ENCODE results near the gene CTNNA2.

Gene CTNNA2

GRCh38 chr2:79972661-79973060, 459.8 kb downstream of the CTNNA2 start:
- no peaks in the 10 kb centered on the region for H3K9me3 ChIP-seq (replicated peaks in 1 of 2; ENCODE audit: control insufficient read depth in 2 of 2, insufficient read depth in 1 of 2, low read depth in 1 of 2, low read length in 2 of 2)
- no peak overlapping the region for H3K9ac ChIP-seq (ENCODE audit: low read depth, low read length, poor library complexity)
- H3K18ac ChIP-seq (ENCODE audit: low read length) = no peak overlapping the region
- no peak for DNase-seq (ENCODE audit: low spot score)
- no peak overlapping the region for H2BK5ac ChIP-seq (ENCODE audit: low read length)
- no peak overlapping the region for H3K4me2 ChIP-seq (ENCODE audit: insufficient read depth, low read length, poor library complexity, severe bottlenecking)
- H3K4ac ChIP-seq (ENCODE audit: low read length) = no peak overlapping the region
- no peak overlapping the region for H2AFZ ChIP-seq (ENCODE audit: low read length)
- H3K4me1 ChIP-seq (ENCODE audit: control insufficient read depth in 2 of 2, insufficient read depth in 1 of 2, low read depth in 1 of 2, low read length in 2 of 2) = no peaks in the 10 kb centered on the region
- H4K8ac ChIP-seq (ENCODE audit: low read depth, low read length) = no peak overlapping the region
- no peak overlapping the region for H3K27ac ChIP-seq (replicated peaks; ENCODE audit: low read length)
- no peak overlapping the region for H3K23ac ChIP-seq (ENCODE audit: low read depth, low read length, poor library complexity)
- H2BK120ac ChIP-seq (ENCODE audit: low read depth, low read length) = no peak overlapping the region
- H2BK15ac ChIP-seq (ENCODE audit: low read length) = no peak overlapping the region
- no peaks in the 10 kb centered on the region for H3K36me3 ChIP-seq (replicated peaks in 1 of 2; ENCODE audit: control insufficient read depth in 2 of 2, insufficient read depth in 2 of 2, low read length in 2 of 2)
- no peaks in the 10 kb centered on the region for H3K27me3 ChIP-seq (ENCODE audit: control insufficient read depth in 3 of 3, insufficient read depth in 3 of 3, low read depth in 1 of 3, low read length in 3 of 3)
- no peak overlapping the region for H2BK12ac ChIP-seq (ENCODE audit: low read length)
- H2AK5ac ChIP-seq (ENCODE audit: low read depth, low read length) = no peak overlapping the region
- WGBS, 2 donors (ENCODE audit: extremely low coverage in 2 of 2, insufficient read length in 2 of 2, insufficient replicate concordance in 1 of 2) = no CpG with 5 or more reads among the region's 4 CpGs
- no peak overlapping the region for H4K91ac ChIP-seq (ENCODE audit: low read depth, low read length, poor library complexity)
- H3K4me3 ChIP-seq (ENCODE audit: low read length in 2 of 2) = no peak overlapping the region
- no peaks in the 10 kb centered on the region for H3K79me1 ChIP-seq (ENCODE audit: low read depth, low read length)
- H3K14ac ChIP-seq (ENCODE audit: low read length) = no peak overlapping the region

GRCh38 chr2:79975791-79976565, 463.1 kb downstream of the CTNNA2 start:
- Histone ChIP-seq H2AK5ac (ENCODE audit: low read depth, low read length) (no peak overlapping the region), H2BK120ac (ENCODE audit: low read depth, low read length) (no peak overlapping the region), H3K27ac (replicated peaks; ENCODE audit: low read length) (no peak overlapping the region), H3K23ac (ENCODE audit: low read depth, low read length, poor library complexity) (no peak overlapping the region), H2BK15ac (ENCODE audit: low read length) (no peak overlapping the region), H2AFZ (ENCODE audit: low read length) (no peak overlapping the region), H4K91ac (ENCODE audit: low read depth, low read length, poor library complexity) (no peak overlapping the region), H2BK12ac (ENCODE audit: low read length) (no peak overlapping the region), H3K4me1 (ENCODE audit: control insufficient read depth in 2 of 2, insufficient read depth in 1 of 2, low read depth in 1 of 2, low read length in 2 of 2) (no peaks in the 10 kb centered on the region), H3K79me1 (ENCODE audit: low read depth, low read length) (no peaks in the 10 kb centered on the region), H3K9me3 (replicated peaks in 1 of 2; ENCODE audit: control insufficient read depth in 2 of 2, insufficient read depth in 1 of 2, low read depth in 1 of 2, low read length in 2 of 2) (no peaks in the 10 kb centered on the region), H4K8ac (ENCODE audit: low read depth, low read length) (no peak overlapping the region), H3K27me3 (ENCODE audit: control insufficient read depth in 3 of 3, insufficient read depth in 3 of 3, low read depth in 1 of 3, low read length in 3 of 3) (no peaks in the 10 kb centered on the region), H3K14ac (ENCODE audit: low read length) (no peak overlapping the region), H3K4ac (ENCODE audit: low read length) (no peak overlapping the region), H3K9ac (ENCODE audit: low read depth, low read length, poor library complexity) (no peak overlapping the region), H3K18ac (ENCODE audit: low read length) (no peak overlapping the region), H3K4me2 (ENCODE audit: insufficient read depth, low read length, poor library complexity, severe bottlenecking) (no peak overlapping the region), H3K4me3 (ENCODE audit: low read length in 2 of 2) (no peak overlapping the region), H2BK5ac (ENCODE audit: low read length) (no peak overlapping the region), H3K36me3 (replicated peaks in 1 of 2; ENCODE audit: control insufficient read depth in 2 of 2, insufficient read depth in 2 of 2, low read length in 2 of 2) (no peaks in the 10 kb centered on the region)
- no CpG with 5 or more reads among the region's 6 CpGs for WGBS, 2 donors (ENCODE audit: extremely low coverage in 2 of 2, insufficient read length in 2 of 2, insufficient replicate concordance in 1 of 2)
- no peak for DNase-seq (ENCODE audit: low spot score)

- H3K18ac ChIP-seq (ENCODE audit: low read length) = no peak overlapping the region
- H3K27ac ChIP-seq (replicated peaks; ENCODE audit: low read length) = no peak overlapping the region
- no peaks in the 10 kb centered on the region for H3K79me1 ChIP-seq (ENCODE audit: low read depth, low read length)
- no peaks in the 10 kb centered on the region for H3K9me3 ChIP-seq (replicated peaks in 1 of 2; ENCODE audit: control insufficient read depth in 2 of 2, insufficient read depth in 1 of 2, low read depth in 1 of 2, low read length in 2 of 2)
- H4K8ac ChIP-seq (ENCODE audit: low read depth, low read length) = no peak overlapping the region
- H4K91ac ChIP-seq (ENCODE audit: low read depth, low read length, poor library complexity) = no peak overlapping the region
- no peak overlapping the region for H3K9ac ChIP-seq (ENCODE audit: low read depth, low read length, poor library complexity)
- no peak overlapping the region for H3K4ac ChIP-seq (ENCODE audit: low read length)
- H2AFZ ChIP-seq (ENCODE audit: low read length) = no peak overlapping the region
- no peaks in the 10 kb centered on the region for H3K27me3 ChIP-seq (ENCODE audit: control insufficient read depth in 3 of 3, insufficient read depth in 3 of 3, low read depth in 1 of 3, low read length in 3 of 3)
- no CpG with 5 or more reads among the region's 2 CpGs for WGBS, 2 donors (ENCODE audit: extremely low coverage in 2 of 2, insufficient read length in 2 of 2, insufficient replicate concordance in 1 of 2)
- no peak overlapping the region for H2BK5ac ChIP-seq (ENCODE audit: low read length)
- H3K23ac ChIP-seq (ENCODE audit: low read depth, low read length, poor library complexity) = no peak overlapping the region
- no peaks in the 10 kb centered on the region for H3K4me1 ChIP-seq (ENCODE audit: control insufficient read depth in 2 of 2, insufficient read depth in 1 of 2, low read depth in 1 of 2, low read length in 2 of 2)
- no peak overlapping the region for H2BK12ac ChIP-seq (ENCODE audit: low read length)
- no peak for DNase-seq (ENCODE audit: low spot score)
- H3K4me2 ChIP-seq (ENCODE audit: insufficient read depth, low read length, poor library complexity, severe bottlenecking) = no peak overlapping the region
- H2AK5ac ChIP-seq (ENCODE audit: low read depth, low read length) = no peak overlapping the region
- no peak overlapping the region for H2BK15ac ChIP-seq (ENCODE audit: low read length)
- no peak overlapping the region for H3K14ac ChIP-seq (ENCODE audit: low read length)
- H2BK120ac ChIP-seq (ENCODE audit: low read depth, low read length) = no peak overlapping the region
- no peaks in the 10 kb centered on the region for H3K36me3 ChIP-seq (replicated peaks in 1 of 2; ENCODE audit: control insufficient read depth in 2 of 2, insufficient read depth in 2 of 2, low read length in 2 of 2)
- no peak overlapping the region for H3K4me3 ChIP-seq (ENCODE audit: low read length in 2 of 2)
These were observed 464.9 kb downstream of the CTNNA2 start for GRCh38 chr2:79977792-79978191.

GRCh38 chr2:79980116-79980515, 467.3 kb downstream of the CTNNA2 start:
- no peak overlapping the region for H2BK15ac ChIP-seq (ENCODE audit: low read length)
- no peak overlapping the region for H2BK12ac ChIP-seq (ENCODE audit: low read length)
- H2AFZ ChIP-seq (ENCODE audit: low read length) = no peak overlapping the region
- H3K4ac ChIP-seq (ENCODE audit: low read length) = no peak overlapping the region
- no peak for DNase-seq (ENCODE audit: low spot score)
- H3K9me3 ChIP-seq (replicated peaks in 1 of 2; ENCODE audit: control insufficient read depth in 2 of 2, insufficient read depth in 1 of 2, low read depth in 1 of 2, low read length in 2 of 2) = no peaks in the 10 kb centered on the region
- no peak overlapping the region for H2AK5ac ChIP-seq (ENCODE audit: low read depth, low read length)
- H2BK120ac ChIP-seq (ENCODE audit: low read depth, low read length) = no peak overlapping the region
- H3K9ac ChIP-seq (ENCODE audit: low read depth, low read length, poor library complexity) = no peak overlapping the region
- H3K18ac ChIP-seq (ENCODE audit: low read length) = no peak overlapping the region
- WGBS, 2 donors (ENCODE audit: extremely low coverage in 2 of 2, insufficient read length in 2 of 2, insufficient replicate concordance in 1 of 2) = no CpG with 5 or more reads among the region's 1 CpG
- no peak overlapping the region for H3K4me2 ChIP-seq (ENCODE audit: insufficient read depth, low read length, poor library complexity, severe bottlenecking)
- no peak overlapping the region for H4K8ac ChIP-seq (ENCODE audit: low read depth, low read length)
- no peak overlapping the region for H2BK5ac ChIP-seq (ENCODE audit: low read length)
- no peak overlapping the region for H3K14ac ChIP-seq (ENCODE audit: low read length)
- H3K27me3 ChIP-seq (ENCODE audit: control insufficient read depth in 3 of 3, insufficient read depth in 3 of 3, low read depth in 1 of 3, low read length in 3 of 3) = no peaks in the 10 kb centered on the region
- H3K23ac ChIP-seq (ENCODE audit: low read depth, low read length, poor library complexity) = no peak overlapping the region
- no peaks in the 10 kb centered on the region for H3K36me3 ChIP-seq (replicated peaks in 1 of 2; ENCODE audit: control insufficient read depth in 2 of 2, insufficient read depth in 2 of 2, low read length in 2 of 2)
- no peak overlapping the region for H4K91ac ChIP-seq (ENCODE audit: low read depth, low read length, poor library complexity)
- H3K79me1 ChIP-seq (ENCODE audit: low read depth, low read length) = no peaks in the 10 kb centered on the region
- no peak overlapping the region for H3K4me3 ChIP-seq (ENCODE audit: low read length in 2 of 2)
- no peak overlapping the region for H3K27ac ChIP-seq (replicated peaks; ENCODE audit: low read length)
- H3K4me1 ChIP-seq (ENCODE audit: control insufficient read depth in 2 of 2, insufficient read depth in 1 of 2, low read depth in 1 of 2, low read length in 2 of 2) = no peaks in the 10 kb centered on the region
